T-helper 17 cell (primary cell): ENCODE measurements around the gene SEBOX. TPM values are rescaled to one million over a fixed set of nuclear protein-coding genes. Genes with fewer than 3 reads are reported as not detected.
"Not testable (repeated sequence)": the region's sequence is repeated elsewhere in the genome, so short reads cannot be mapped to it uniquely, and the experiment has no call there.

Experiments used
- ATAC-seq: fragments of 150-1000 bp; cut with Tn5 transposase; 2 replicates; pipeline ENCODE4 v1.10.0; 2021; ENCODE audit warnings: mild to moderate bottlenecking, moderate library complexity
- DNase-seq, 3 donors: peaks; one replicate each; pipeline versions ENCODE4 v3.0.0 to v3.0.0-alpha.2; 2020 to 2021
- H3K9me3 ChIP-seq: one replicate; pipeline ENCODE4 v1.7.0; 2013; ENCODE audit warnings: low read length, mild to moderate bottlenecking; ENCODE audit not compliant: control insufficient read depth, poor library complexity, severe bottlenecking
- H3K27ac Mint-ChIP-seq: one replicate; pipeline ENCODE4 v1.8.0; 2022; ENCODE audit warnings: mild to moderate bottlenecking, moderate library complexity, mixed read lengths
- H3K27me3 Mint-ChIP-seq: one replicate; pipeline ENCODE4 v1.8.0; 2022; ENCODE audit warnings: mixed read lengths
- H3K36me3 Mint-ChIP-seq: one replicate; pipeline ENCODE4 v1.8.0; 2022; ENCODE audit warnings: low read depth, mixed read lengths
- H3K4me1 Mint-ChIP-seq: one replicate; pipeline ENCODE4 v1.8.0; 2022; ENCODE audit warnings: mild to moderate bottlenecking, mixed read lengths
- H3K4me3 Mint-ChIP-seq: one replicate; pipeline ENCODE4 v1.8.0; 2022; ENCODE audit warnings: mild to moderate bottlenecking, moderate library complexity, mixed read lengths
- total RNA-seq, 4 donors: library from RNA in 2 of 4; stranded (reverse) in 2 of 4; gene quantifications; one replicate each; pipeline ENCODE4 v1.2.3 and lab custom pipeline; 2022 to 2026

SEBOX gene
- total RNA-seq, 2 donors from 2014 or later: not detected

GRCh38 chr17:28348979-28349378, 16.0 kb downstream of the SEBOX start:
- Mint-ChIP-seq H3K27me3 (no peaks in the 10 kb centered on the region), H3K27ac (no peak overlapping the region), H3K4me1 (no peaks in the 10 kb centered on the region), H3K36me3 (peaks cover 3% of the 10 kb centered on the region), H3K4me3 (no peak overlapping the region)
- no peaks in the 10 kb centered on the region for H3K9me3 ChIP-seq
- no peak for DNase-seq
- no peak for ATAC-seq

DNA sequence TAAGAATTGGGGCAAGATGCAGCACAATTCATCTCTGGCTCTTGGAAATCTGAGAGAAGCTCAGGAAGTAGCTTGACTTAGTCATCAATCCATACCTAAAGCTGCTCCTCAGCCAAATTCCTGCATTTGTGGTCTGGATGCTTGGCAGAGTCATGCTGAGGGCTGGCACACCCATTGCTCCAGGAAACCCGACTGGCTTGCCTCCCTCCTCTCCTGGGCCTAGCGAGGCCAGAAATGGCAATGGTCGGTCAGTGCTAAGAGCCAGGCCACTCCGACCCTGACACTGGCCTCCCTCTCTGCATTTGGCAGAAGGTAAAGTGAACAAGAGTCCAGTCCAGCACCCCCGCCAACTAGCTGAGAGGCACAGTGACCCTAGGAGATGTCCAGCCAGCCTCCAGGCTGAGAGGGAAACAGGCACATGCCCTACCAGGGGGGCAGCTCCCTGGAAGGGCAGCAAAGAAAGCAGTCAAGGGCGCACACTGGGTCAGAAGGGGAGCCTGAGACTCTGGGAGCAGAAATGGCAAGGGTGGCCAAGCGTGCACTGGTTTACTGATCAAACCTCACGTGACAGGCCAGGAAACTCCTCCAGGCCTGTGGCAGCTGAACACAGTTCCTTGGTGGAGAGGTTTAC, 17.6 kb downstream of the SEBOX start:
- Mint-ChIP-seq H3K4me1 (no peaks in the 10 kb centered on the region), H3K4me3 (no peak overlapping the region), H3K36me3 (peaks cover 3% of the 10 kb centered on the region), H3K27me3 (no peaks in the 10 kb centered on the region), H3K27ac (no peak overlapping the region)
- no peaks in the 10 kb centered on the region for H3K9me3 ChIP-seq
- DNase-seq (no peak), ATAC-seq (no peak)

DNA sequence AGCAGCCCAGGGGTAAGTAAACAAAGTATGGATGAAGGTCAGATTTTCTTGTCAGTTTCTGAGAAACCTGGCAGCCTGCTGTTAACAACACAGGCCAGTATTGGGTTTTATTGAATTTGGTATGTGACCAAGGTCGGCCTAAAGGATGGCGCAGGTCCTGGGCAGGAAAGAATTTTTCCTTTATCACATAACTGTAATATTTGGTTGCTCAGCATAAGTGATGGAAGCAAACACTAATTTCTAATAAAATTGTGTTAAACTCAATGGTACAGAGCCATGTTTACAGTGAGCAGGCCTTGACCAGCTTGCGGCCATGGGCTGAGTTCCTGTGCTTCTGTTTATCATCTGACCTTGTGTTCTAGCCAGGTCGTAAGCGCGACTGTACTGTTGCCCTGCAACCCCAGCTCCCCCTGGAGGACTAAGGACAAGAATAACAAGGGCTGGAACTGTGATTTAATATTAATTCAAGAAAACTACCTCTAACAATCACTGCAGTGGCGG, 18.2 kb downstream of the SEBOX start:
- H3K4me1 Mint-ChIP-seq: no peaks in the 10 kb centered on the region
- H3K36me3 Mint-ChIP-seq: peaks cover 3% of the 10 kb centered on the region

DNA sequence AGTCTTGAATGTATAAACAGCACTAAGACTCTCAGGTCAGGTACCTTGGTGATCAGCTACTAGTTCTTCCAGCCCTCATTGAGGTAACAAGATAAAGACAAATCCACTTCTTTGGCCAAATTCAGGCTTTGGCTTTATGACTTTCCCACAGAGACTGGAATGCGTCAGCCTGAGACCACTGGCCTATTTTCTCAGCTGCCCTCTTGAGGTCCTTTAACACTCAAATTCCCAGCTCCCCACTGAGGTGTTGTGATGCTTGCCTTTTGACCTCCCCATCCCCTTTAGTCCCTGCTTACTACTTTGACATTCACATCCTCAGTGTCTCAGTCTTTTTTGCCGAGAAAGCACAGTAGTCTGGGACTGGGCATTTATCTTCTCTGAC, 18.8 kb downstream of the SEBOX start:
- H3K4me1 Mint-ChIP-seq: no peaks in the 10 kb centered on the region
- no peaks in the 10 kb centered on the region for H3K9me3 ChIP-seq
- no peak overlapping the region for H3K4me3 Mint-ChIP-seq
- ATAC-seq (no peak), DNase-seq (no peak)
- H3K36me3 Mint-ChIP-seq: peaks cover 3% of the 10 kb centered on the region
- H3K27me3 Mint-ChIP-seq: no peaks in the 10 kb centered on the region
- H3K27ac Mint-ChIP-seq: no peak overlapping the region

More for the DNA sequence above, 18.2 kb downstream of the SEBOX start:
- ATAC-seq (no peak), DNase-seq (no peak)
- Mint-ChIP-seq H3K27me3 (no peaks in the 10 kb centered on the region), H3K27ac (no peak overlapping the region), H3K4me3 (no peak overlapping the region)
- no peaks in the 10 kb centered on the region for H3K9me3 ChIP-seq

DNA sequence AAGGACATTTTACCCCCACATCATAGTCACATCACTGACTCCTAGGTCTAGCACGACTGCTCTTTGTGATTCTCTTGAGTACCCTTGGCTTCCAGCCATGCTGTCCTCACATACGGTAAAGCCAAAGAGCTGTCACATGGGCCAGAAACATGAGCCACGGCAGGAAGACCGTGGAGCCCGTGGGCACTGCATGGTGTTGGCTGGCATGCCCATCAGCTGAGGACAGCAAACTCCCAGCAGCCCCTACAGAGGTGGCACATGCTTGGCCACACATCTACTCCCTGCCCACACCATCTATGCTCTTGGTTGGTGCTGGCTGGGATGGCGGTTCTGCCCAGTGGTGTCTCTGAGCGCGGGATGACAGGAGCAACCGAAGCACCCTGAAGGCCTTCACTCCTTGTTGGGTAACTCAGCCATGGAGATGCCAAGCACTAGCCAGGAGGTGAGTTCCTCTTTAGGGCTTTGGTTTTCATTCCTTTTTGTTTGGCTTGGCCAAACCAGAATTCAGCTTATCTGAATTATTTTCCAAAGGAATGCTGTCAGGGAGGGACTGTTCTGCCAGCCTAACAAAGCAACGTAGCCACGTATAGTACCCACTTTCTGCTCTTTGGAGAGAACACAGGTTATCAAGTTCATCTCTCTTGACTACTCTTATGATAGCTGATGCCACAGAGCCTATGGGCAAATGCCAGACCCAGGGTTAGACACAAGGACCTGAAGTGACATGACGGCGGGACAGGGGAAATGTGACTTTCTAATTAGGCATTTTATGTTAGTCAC, 19.4 kb downstream of the SEBOX start:
- no peaks in the 10 kb centered on the region for H3K4me1 Mint-ChIP-seq
- H3K4me3 Mint-ChIP-seq: no peak overlapping the region
- H3K27me3 Mint-ChIP-seq: no peaks in the 10 kb centered on the region
- no peaks in the 10 kb centered on the region for H3K9me3 ChIP-seq
- ATAC-seq: no peak
- peaks cover 3% of the 10 kb centered on the region for H3K36me3 Mint-ChIP-seq
- no peak for DNase-seq
- no peak overlapping the region for H3K27ac Mint-ChIP-seq

DNA sequence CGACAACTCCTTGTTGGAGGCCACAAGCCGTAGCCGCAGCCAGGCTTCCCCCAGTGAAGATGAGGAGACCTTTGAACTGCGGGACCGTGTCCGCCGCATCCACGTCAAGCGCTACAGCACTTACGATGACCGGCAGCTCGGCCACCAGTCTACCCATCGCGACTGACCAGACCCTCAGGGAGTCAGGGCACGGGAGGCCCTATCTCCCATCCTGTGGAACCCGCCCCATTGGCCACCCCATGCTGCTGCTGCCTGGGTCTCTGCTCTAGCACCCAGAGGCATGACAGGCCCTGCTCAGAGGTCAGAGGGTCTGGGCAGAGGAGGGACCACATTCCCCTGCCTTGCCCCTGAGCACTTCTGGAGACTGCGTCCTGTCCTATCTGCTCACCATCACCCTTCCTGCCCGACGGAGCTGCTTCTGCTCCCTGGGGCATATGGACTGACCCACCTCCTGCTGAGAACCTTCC, 20.5 kb downstream of the SEBOX start:
- no peak overlapping the region for H3K4me3 Mint-ChIP-seq
- no peak for DNase-seq
- no peaks in the 10 kb centered on the region for H3K9me3 ChIP-seq
- H3K27me3 Mint-ChIP-seq: no peaks in the 10 kb centered on the region
- ATAC-seq: no peak
- no peaks in the 10 kb centered on the region for H3K4me1 Mint-ChIP-seq
- H3K27ac Mint-ChIP-seq: no peak overlapping the region
- H3K36me3 Mint-ChIP-seq: peaks cover 4% of the 10 kb centered on the region

DNA sequence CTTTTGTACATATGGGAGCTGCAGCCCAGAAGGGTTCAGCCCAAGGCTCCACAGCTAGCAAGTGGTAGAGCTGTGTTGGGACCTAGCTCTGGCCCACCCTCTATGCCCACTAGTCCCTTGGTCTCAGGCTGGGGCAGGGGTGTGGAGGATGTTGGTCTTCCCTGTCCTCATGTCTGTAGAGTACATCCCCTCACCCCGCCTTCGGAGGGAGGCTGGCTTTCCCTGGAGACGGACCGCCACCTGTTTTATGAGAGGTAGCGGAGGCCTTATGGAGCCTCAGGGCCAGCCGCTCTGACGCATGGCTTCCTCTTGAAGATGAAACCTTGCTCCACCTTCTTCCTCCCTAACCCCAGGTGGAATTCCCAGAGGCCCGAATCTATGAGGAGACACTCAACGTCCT, 21.0 kb downstream of the SEBOX start:
- no peak overlapping the region for H3K27ac Mint-ChIP-seq
- H3K36me3 Mint-ChIP-seq: peaks cover 4% of the 10 kb centered on the region

GRCh38 chr17:28343491-28343932, 21.5 kb downstream of the SEBOX start:
- DNase-seq: no peak
- Mint-ChIP-seq H3K27ac (no peak overlapping the region), H3K4me1 (peaks cover 5% of the 10 kb centered on the region), H3K36me3 (peaks cover 4% of the 10 kb centered on the region), H3K4me3 (no peak overlapping the region), H3K27me3 (no peaks in the 10 kb centered on the region)
- ATAC-seq: no peak
- H3K9me3 ChIP-seq: no peaks in the 10 kb centered on the region

More for the DNA sequence above, 21.0 kb downstream of the SEBOX start:
- ATAC-seq (no peak), DNase-seq (no peak)
- peaks cover 2% of the 10 kb centered on the region for H3K4me1 Mint-ChIP-seq
- H3K27me3 Mint-ChIP-seq: no peaks in the 10 kb centered on the region
- no peak overlapping the region for H3K4me3 Mint-ChIP-seq
- no peaks in the 10 kb centered on the region for H3K9me3 ChIP-seq

DNA sequence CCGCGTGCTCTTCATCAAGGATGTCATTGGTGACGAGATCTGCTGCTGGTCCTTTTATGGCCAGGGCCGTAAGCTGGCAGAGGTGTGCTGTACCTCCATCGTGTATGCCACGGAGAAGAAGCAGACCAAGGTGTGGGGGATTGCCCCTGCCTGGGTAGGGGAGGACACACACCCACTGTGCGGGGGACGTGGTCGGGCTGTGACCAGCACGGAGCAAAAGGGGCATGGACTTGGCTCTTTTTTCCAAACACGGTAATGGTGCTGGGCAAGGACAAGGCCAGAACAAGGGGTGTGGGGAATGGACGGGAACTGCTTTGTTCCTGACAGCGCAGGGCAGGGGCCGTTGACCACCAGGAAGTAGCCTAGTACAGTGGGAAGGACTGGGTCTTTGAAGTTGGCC, 22.7 kb downstream of the SEBOX start:
- DNase-seq: no peak
- H3K27me3 Mint-ChIP-seq: no peaks in the 10 kb centered on the region
- H3K4me1 Mint-ChIP-seq: peaks cover 11% of the 10 kb centered on the region
- H3K9me3 ChIP-seq: no peaks in the 10 kb centered on the region
- ATAC-seq: no peak
- peaks cover 2% of the 10 kb centered on the region for H3K36me3 Mint-ChIP-seq
- H3K27ac Mint-ChIP-seq: no peak overlapping the region
- H3K4me3 Mint-ChIP-seq: no peak overlapping the region

DNA sequence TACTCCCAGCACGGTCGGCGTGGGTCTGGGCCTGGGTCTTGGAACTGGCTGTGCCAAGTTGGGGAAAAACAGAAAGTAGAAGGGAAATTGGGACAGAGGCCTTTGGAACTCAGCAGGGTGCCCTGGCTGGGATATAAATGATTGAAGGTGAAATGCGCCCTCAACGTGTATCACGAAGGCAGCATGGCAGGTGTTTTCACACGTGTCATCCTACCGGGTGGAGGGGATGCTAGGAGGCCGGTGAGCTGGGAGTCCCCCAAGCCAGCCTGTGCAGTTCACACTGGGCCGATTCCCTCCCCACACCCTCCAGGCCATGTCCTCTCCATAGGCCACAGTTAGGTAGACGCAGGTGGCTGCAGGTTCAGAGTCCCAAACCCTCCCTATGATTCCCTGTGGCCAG, 23.5 kb downstream of the SEBOX start:
- no peak overlapping the region for H3K27ac Mint-ChIP-seq
- H3K9me3 ChIP-seq: no peaks in the 10 kb centered on the region
- H3K4me3 Mint-ChIP-seq: no peak overlapping the region
- no peaks in the 10 kb centered on the region for H3K27me3 Mint-ChIP-seq
- no peak for ATAC-seq
- peaks cover 2% of the 10 kb centered on the region for H3K36me3 Mint-ChIP-seq
- peaks cover 18% of the 10 kb centered on the region for H3K4me1 Mint-ChIP-seq
- no peak for DNase-seq

GRCh38 chr17:28340374-28340773, 24.6 kb downstream of the SEBOX start:
- Mint-ChIP-seq H3K36me3 (peaks cover 2% of the 10 kb centered on the region), H3K27ac (no peak overlapping the region), H3K4me3 (no peak overlapping the region), H3K4me1 (peaks cover 21% of the 10 kb centered on the region), H3K27me3 (no peaks in the 10 kb centered on the region)
- DNase-seq (no peak), ATAC-seq (no peak)
- no peaks in the 10 kb centered on the region for H3K9me3 ChIP-seq

- peak overlapping the region; percentile 14 for H3K27ac Mint-ChIP-seq
- H3K4me3 Mint-ChIP-seq: no peak overlapping the region
- H3K4me1 Mint-ChIP-seq: peaks cover 25% of the 10 kb centered on the region
- no peak for DNase-seq
- ATAC-seq: no peak
- H3K36me3 Mint-ChIP-seq: peaks cover 2% of the 10 kb centered on the region
- H3K9me3 ChIP-seq: no peaks in the 10 kb centered on the region
- H3K27me3 Mint-ChIP-seq: no peaks in the 10 kb centered on the region
Measured at GRCh38 chr17:28339431-28339830, 25.6 kb downstream of the SEBOX start.

- not testable (repeated sequence) for H3K36me3 Mint-ChIP-seq, H3K27me3 Mint-ChIP-seq, DNase-seq, ATAC-seq, H3K9me3 ChIP-seq, H3K4me3 Mint-ChIP-seq
- Mint-ChIP-seq H3K4me1 (peaks cover 32% of the 10 kb centered on the region), H3K27ac (peak overlapping the region; percentile 14)
Measured at GRCh38 chr17:28338769-28339212, 26.2 kb downstream of the SEBOX start.
